ENCODE measurements around the gene AUH. TPM values are rescaled to one million over a fixed set of nuclear protein-coding genes. Genes with fewer than 3 reads are reported as not detected.
"Not testable (repeated sequence)": the region's sequence is repeated elsewhere in the genome, so short reads cannot be mapped to it uniquely, and the experiment has no call there.

AUH gene
- total RNA-seq, 1 donor from 2014 or later, result 20.4 TPM

DNA sequence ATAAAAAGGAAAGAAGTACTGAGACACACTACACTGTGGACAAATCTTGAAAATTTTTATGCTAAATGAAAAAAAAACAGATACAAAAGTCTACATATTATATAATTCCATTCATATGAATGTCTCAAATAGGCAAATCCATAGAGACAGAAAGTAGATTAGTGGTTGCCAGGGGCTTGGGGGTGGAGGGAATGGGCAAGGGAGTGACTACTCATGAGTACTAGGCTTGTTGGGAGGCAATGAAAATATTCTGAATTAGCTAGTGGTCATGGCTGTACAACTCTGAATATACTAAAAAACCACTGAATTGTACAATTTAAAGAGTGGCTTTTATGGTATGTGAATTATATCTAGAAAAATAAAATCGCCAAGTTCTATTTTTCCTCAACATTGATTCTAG lies 154.9 kb downstream of the AUH start:
- DNase-seq, result no peak

DNA sequence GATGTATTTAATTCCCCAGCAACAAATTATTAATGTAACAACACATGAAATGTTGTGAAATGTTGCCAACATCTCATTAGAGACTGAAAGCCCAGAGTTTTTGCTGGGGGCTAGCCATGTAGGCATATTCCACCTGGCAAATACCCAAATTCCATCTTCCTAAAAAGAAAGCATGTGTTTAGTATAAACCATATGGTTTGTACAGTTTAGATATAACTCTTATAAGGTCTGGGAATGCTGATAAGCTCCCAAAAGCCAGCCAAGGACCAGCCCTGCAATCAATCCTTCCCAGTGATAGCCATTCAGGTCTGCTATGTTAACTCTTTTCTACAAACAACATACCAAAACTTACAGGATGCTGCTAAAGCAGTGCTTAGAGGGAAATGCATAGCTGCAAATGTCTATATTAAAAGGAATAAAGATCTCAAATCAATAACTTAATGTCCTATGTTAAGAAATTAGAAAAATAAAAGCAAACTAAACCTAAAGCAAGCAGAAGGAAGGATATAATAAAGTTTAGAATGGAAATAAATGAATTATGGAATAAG lies 158.9 kb downstream of the AUH start:
- DNase-seq, result no peak

GRCh38 chr9:91200692-91201336 lies 160.9 kb downstream of the AUH start:
- no peak for DNase-seq

GRCh38 chr9:91199739-91200497 lies 161.8 kb downstream of the AUH start:
- no peak for DNase-seq

DNA sequence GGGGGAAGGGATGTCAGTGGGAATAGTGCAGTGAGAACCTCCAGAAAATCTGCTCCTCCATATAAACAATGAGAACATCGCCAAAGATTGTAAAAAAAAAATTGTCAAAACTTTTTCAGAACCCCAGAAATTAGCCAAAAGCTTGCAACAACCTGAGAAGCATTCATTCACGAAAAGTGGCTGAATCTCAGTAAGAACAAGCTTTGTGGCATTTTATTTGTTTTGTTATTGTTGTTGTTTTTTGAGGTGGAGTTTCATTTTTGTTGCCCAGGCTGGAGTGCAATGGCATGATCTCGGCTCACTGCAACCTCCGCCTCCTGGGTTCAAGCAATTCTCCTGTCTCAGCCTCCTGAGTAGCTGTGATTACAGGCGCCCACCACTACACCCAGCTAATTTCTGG lies 162.8 kb downstream of the AUH start:
- not testable (repeated sequence) for DNase-seq

- DNase-seq, result no peak
Measured at GRCh38 chr9:91198405-91198804, 163.3 kb downstream of the AUH start.

- DNase-seq, result no peak
Measured at GRCh38 chr9:91197232-91198181, 164.2 kb downstream of the AUH start.

- DNase-seq, result no peak
Measured at GRCh38 chr9:91196103-91196950, 165.4 kb downstream of the AUH start.

GRCh38 chr9:91195372-91196012 lies 166.2 kb downstream of the AUH start:
- DNase-seq, result no peak

DNA sequence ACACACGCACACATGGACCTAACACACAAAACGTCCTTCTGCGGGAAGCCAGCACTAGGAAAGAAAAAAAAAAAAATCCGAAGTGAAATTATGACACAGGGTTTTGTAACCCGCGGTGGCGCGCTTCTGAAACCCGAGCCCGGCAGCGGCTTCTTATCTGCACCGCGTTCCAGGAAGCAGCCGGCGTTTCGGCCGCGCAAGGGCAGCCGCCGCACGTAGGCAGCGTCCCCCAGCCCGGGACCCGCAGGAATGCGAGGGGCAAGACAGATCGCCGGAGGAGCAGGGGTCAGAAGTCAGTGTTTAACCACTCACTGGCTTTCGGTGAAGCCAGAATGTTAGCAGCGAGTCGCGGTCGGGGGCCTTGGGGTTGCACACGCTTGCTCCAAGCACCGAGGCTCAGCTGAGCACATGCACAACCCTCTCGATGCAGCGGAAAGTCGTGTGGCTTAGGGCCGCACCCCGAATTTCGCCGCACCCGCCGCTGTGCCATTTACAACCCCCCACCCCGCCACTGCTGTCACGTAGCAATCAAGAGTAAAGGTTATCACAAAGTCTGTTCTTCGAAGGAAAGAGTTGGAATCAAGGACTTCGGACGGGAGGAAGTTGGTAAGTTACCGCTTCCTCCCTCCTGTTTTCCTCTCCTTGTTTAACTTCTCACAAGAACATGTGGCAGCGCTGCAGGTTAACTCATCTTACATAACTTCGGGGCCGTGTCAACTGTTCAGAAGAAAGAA lies 167.9 kb downstream of the AUH start:
- peak; percentile 86 for DNase-seq

DNA sequence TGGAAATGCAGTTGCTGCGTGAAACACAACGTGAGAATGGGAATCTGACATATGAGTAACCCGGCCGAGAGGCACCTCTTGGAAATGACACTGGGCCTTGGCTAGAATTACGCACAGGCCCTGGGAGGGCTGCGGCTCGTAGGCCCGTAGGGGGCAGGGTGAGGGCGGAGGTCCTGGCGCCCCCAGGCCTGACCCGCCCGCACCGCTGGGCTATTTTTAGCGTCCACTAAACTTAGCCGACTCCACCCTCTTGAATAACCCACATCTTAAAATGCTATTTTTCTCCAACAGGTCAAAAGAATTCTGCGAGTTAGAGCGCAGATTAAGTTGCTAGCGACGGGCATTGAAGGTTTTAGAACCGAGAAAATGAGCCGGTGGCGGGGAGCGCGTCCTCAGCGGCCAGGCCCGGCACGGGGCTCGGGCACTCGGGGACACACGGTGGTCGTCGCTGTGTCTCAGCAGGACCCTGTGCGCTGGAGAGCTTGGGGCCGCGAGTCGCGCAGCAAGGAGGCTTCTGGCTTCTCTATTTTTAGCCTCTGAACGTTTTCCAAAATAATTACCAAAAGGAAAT lies 168.5 kb downstream of the AUH start:
- peak; percentile 98 for DNase-seq

GRCh38 chr9:91192381-91193086 lies 169.2 kb downstream of the AUH start:
- peak; percentile 8 for DNase-seq

DNA sequence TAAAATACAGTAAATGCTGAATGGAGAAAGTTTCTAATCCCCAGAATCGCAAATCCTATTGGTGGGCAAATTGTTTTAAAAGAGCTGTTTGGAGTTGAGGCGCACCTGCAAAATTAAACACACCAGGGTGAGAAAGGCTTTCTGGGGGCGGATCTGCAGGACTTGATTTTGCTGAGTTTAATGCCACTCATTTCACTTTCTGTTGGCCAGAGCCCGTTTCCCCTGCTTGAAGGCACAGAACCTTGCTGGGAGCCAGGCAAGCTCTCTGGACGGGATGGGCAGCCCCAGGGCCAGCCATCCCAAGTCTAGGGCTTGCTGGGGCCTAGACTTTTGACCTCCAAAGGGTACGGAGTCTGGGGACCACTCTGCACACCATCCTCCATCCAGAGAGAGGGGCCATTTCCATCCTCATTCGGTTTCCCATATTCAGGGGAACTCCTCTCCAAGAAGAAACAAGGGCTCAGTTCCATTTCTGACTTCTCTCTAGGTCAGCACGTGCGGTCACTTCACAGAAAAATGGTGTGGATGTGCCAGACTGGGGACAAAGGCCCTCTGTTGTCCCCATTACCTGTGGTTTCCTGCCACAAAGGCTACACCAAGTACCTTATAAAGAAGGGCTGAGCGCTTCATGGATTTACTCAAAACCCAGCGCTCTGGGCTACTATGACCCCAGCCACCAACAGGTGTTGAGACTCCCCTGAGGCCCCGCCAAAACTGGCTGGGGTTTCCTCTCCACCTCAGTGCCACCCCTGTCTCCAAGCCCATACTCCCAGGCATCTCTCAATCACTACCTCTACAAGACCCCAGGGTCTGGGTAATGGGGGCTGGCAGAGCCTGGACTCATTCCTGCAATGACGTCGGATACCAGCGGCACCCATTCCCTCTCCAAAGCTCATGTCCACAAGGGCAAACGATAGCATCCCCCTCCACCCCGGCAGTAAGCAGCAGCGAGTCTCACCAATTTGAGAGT lies 170.0 kb downstream of the AUH start:
- DNase-seq, result no peak

- DNase-seq, result no peak
Measured at GRCh38 chr9:91190062-91190461, 171.7 kb downstream of the AUH start.

- DNase-seq, result no peak
Measured at GRCh38 chr9:91188719-91189590, 172.8 kb downstream of the AUH start.

DNA sequence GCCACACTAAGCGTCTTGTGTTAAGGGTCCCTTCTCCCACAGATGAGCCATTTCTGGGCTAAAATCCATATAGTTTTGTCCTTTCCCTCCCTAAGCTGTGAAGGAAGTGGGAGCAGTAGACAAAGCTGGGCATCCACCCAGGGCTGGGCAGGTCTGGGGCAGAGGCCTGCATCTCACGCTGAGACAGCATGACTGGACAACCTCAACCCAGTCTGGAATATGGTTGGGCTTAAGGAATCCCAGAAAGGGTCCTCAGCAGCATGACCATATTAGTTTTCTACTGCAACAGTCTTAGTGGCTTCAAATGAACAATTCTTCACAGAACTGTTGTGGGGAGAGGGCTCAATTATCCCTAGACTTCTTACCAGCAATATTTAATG lies 173.8 kb downstream of the AUH start:
- no peak for DNase-seq

GRCh38 chr9:91187311-91187964 lies 174.3 kb downstream of the AUH start:
- DNase-seq, result no peak

Data from dermis blood vessel endothelial cell (primary cell).